Endothelial cell of umbilical vein (primary cell): ENCODE results near the gene SST. TPM values are rescaled to one million over a fixed set of nuclear protein-coding genes. Genes with fewer than 3 reads are reported as not detected.

Source experiments
- BruUV-seq: library from RNA; stranded (reverse); fragments of 400-500 nt; replicated peaks from 2 replicates; lab custom pipeline; 2021; lab: Mats Ljungman, UMichigan
- CTCF ChIA-PET: fragments of 300-600, 350-600 bp; sonication (Branson Sonifier 250); formaldehyde crosslinking; loops from one replicate; lab custom pipeline; 2021; ENCODE audit warnings: antibody characterized with exemption, inconsistent platforms; lab: Charles Lee
- POLR2A ChIA-PET: fragments of 300-600, 350-600 bp; sonication (Branson Sonifier 250); formaldehyde crosslinking; loops from one replicate; lab custom pipeline; 2021; ENCODE audit warnings: antibody characterized with exemption, inconsistent platforms; lab: Charles Lee
- DNase-seq: peaks from one replicate; pipeline ENCODE4 v3.0.0-alpha.2; 2011; ENCODE audit warnings: low read depth, low spot score
- FAIRE-seq: peaks from 2 replicates; lab custom pipeline; 2011; peaks lifted over from hg19 to GRCh38; lab: Jason Lieb, UNC
- H2AFZ ChIP-seq: 2 replicates; pipeline ENCODE4 v1.6.0; 2012; ENCODE audit warnings: low read depth, low read length, control low read depth, inconsistent platforms
- H3K27ac ChIP-seq: 2 replicates; pipeline ENCODE4 v1.5.1; 2011; ENCODE audit warnings: low read depth, mild to moderate bottlenecking, control low read depth, low read length, moderate library complexity; ENCODE audit not compliant: insufficient read depth
- H3K27me3 ChIP-seq, 2 experiments: 2 replicates each; pipeline versions ENCODE4 v1.6.0 to v1.6.1; 2011; ENCODE audit warnings: low read length in 2 of 2, mixed read lengths in 1 of 2; ENCODE audit not compliant: control insufficient read depth in 2 of 2, insufficient read depth in 2 of 2
- H3K36me3 ChIP-seq, 2 experiments: 2 replicates in 1 of 2; 3 replicates in 1 of 2; pipeline ENCODE4 v1.5.1; 2011; ENCODE audit warnings: low read length in 2 of 2, mild to moderate bottlenecking in 1 of 2, moderate library complexity in 1 of 2; ENCODE audit not compliant: control insufficient read depth in 2 of 2, insufficient read depth in 2 of 2; ENCODE audit errors: extremely low read depth in 1 of 2
- H3K4me1 ChIP-seq: 3 replicates; pipeline ENCODE4 v1.5.1; 2011; ENCODE audit warnings: mild to moderate bottlenecking, low read length; ENCODE audit not compliant: control insufficient read depth, insufficient read depth; ENCODE audit errors: extremely low read depth
- H3K4me2 ChIP-seq: 2 replicates; pipeline ENCODE4 v1.6.1; 2011; ENCODE audit warnings: low read length, control low read depth, mixed read lengths; ENCODE audit not compliant: insufficient read depth
- H3K4me3 ChIP-seq, 3 experiments: fragments of 200-600 bp in 1 of 3; sonication (generic), shearing (Covaris generic) in 1 of 3; replicated peaks in 1 of 3; 2 replicates each; pipeline ENCODE4 v1.5.1; 2011 to 2016; ENCODE audit warnings: control low read depth in 3 of 3, low read length in 3 of 3, mild to moderate bottlenecking in 2 of 3, inconsistent platforms in 1 of 3, low read depth in 1 of 3, moderate library complexity in 1 of 3; ENCODE audit not compliant: insufficient read depth in 1 of 3
- H3K79me2 ChIP-seq: 2 replicates; pipeline ENCODE4 v1.6.0; 2012; ENCODE audit warnings: low read length, inconsistent platforms; ENCODE audit not compliant: control insufficient read depth, insufficient read depth
- H3K9ac ChIP-seq: replicated peaks from 2 replicates; pipeline ENCODE3; 2011; ENCODE audit warnings: low read length, control low read depth; ENCODE audit not compliant: insufficient read depth; ENCODE audit errors: extremely low read depth
- H3K9me1 ChIP-seq: replicated peaks from 3 replicates; pipeline ENCODE4 v1.6.0; 2011; ENCODE audit warnings: mild to moderate bottlenecking, low read length; ENCODE audit not compliant: control insufficient read depth, insufficient read depth; ENCODE audit errors: extremely low read depth
- H3K9me3 ChIP-seq: replicated peaks from 2 replicates; pipeline ENCODE4 v1.5.1; 2012; ENCODE audit warnings: low read length, inconsistent platforms; ENCODE audit not compliant: control insufficient read depth, insufficient read depth
- H4K20me1 ChIP-seq: replicated peaks from 2 replicates; pipeline ENCODE3; 2011; ENCODE audit warnings: mild to moderate bottlenecking, low read length; ENCODE audit not compliant: control insufficient read depth, insufficient read depth; ENCODE audit errors: extremely low read depth
- EZH2 ChIP-seq: IDR thresholded peaks from 2 replicates; pipeline ENCODE4 v1.6.1; 2012; ENCODE audit warnings: borderline replicate concordance, low read depth, mild to moderate bottlenecking, moderate library complexity, low read length, inconsistent platforms; ENCODE audit not compliant: severe bottlenecking
- JUN ChIP-seq: IDR thresholded peaks from 2 replicates; pipeline ENCODE4 v1.6.1; 2011; ENCODE audit warnings: borderline replicate concordance, low read depth; ENCODE audit not compliant: insufficient read length, insufficient read depth
- dilution Hi-C: fragments of 300-500 bp; cut with MboI; formaldehyde crosslinking; loops from one replicate; pipeline ENCODE4 v1.15.0; 2019; ENCODE audit warnings: low sequenced_read_pairs; ENCODE audit not compliant: extremely low pct_ligation_motif_present
- intact Hi-C: fragments of 100-400 bp; cut with micrococcal nuclease; formaldehyde crosslinking; loops from one replicate; pipeline ENCODE4 v1.10.0; 2022
- polyA plus RNA-seq, 4 experiments: library from polyadenylated mRNA; depleted of rRNA in 3 of 4; stranded (reverse) in 3 of 4; unstranded in 1 of 4; fragments of >200 nt; gene quantifications; 2 replicates each; pipeline versions ENCODE4 v1.2.1 to v1.2.3, GENCODE V29; 2011 to 2012; ENCODE audit warnings: missing spikeins in 1 of 4
- total RNA-seq: library from RNA; stranded (reverse); gene quantifications from 2 replicates; pipeline ENCODE4 v1.2.3, GENCODE V29; 2021
- TF ChIP-seq, protein P1 (sequence below): IDR thresholded peaks from 2 replicates; pipeline ENCODE4 v1.6.1; 2011; ENCODE audit not compliant: insufficient read depth, insufficient read length
- TF ChIP-seq, protein P2 (sequence below), 2 donors: IDR thresholded peaks; 1 replicate in 1 of 2; 2 replicates in 1 of 2; pipeline ENCODE4 v1.5.1; 2011; ENCODE audit warnings: low read length in 2 of 2, mild to moderate bottlenecking in 2 of 2, moderate library complexity in 2 of 2, control low read depth in 1 of 2, inconsistent platforms in 1 of 2, low read depth in 1 of 2; ENCODE audit not compliant: insufficient read depth in 1 of 2; ENCODE audit errors: extremely low read depth in 1 of 2

SST gene
- total and polyA plus RNA-seq, 2 donors (not counting 3 experiments of a cell fraction or from before 2014, with no cell fraction given), result not detected

DNA sequence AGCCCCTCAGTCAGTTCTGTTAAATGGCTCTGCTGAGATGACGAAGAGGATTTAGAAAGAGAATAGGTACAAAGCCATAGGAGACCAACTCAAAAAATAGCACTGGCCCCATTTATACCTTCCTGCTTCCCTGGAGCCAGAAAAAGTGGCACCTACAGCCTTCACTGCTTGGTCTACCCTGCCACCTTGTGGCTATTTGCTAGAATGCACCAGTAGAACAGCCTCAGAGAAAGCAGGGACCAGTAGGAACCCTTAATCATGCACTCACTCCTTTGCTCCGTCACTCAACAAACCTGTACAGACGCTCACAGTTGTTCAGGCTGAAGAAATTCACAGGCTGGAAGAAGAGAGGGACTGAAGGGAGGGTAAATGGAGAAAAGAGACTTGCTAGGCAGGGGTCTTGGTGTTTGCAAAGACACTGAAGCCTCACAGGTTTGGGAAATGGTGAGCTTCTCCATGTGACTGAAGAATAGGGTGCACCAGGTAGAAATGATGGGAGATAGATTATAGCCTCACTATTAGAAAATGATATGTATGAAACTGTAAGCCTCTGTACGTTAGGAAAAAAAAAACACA, 44.3 kb upstream of the SST start:
- ChIA-PET CTCF (interaction anchor here (0.9 to 7.9 kb wide), 16 partner anchors 10 to 1100 kb away, joined by 3 to 111 read pairs (median 5); partner anchors contain the start of genes RPL39L and RTP2), POLR2A (no interaction called here)
- H3K4me1 ChIP-seq, result no peaks in the 10 kb centered on the region
- no peak overlapping the region for H3K9ac ChIP-seq
- H3K4me2 ChIP-seq, result no peak overlapping the region
- dilution Hi-C loops, result no loop called here
- intact Hi-C loops, result loop anchor here (1.0 to 2.0 kb wide), 5 partner anchors 35 to 602 kb away; no protein-coding TSS in a partner anchor
- BruUV-seq, result no TSS peak
- TF ChIP-seq, protein P1, sequence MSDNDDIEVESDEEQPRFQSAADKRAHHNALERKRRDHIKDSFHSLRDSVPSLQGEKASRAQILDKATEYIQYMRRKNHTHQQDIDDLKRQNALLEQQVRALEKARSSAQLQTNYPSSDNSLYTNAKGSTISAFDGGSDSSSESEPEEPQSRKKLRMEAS, result no peak
- TF ChIP-seq JUN (no peak), EZH2 (no peak)
- TF ChIP-seq, protein P2, sequence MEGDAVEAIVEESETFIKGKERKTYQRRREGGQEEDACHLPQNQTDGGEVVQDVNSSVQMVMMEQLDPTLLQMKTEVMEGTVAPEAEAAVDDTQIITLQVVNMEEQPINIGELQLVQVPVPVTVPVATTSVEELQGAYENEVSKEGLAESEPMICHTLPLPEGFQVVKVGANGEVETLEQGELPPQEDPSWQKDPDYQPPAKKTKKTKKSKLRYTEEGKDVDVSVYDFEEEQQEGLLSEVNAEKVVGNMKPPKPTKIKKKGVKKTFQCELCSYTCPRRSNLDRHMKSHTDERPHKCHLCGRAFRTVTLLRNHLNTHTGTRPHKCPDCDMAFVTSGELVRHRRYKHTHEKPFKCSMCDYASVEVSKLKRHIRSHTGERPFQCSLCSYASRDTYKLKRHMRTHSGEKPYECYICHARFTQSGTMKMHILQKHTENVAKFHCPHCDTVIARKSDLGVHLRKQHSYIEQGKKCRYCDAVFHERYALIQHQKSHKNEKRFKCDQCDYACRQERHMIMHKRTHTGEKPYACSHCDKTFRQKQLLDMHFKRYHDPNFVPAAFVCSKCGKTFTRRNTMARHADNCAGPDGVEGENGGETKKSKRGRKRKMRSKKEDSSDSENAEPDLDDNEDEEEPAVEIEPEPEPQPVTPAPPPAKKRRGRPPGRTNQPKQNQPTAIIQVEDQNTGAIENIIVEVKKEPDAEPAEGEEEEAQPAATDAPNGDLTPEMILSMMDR (IDR thresholded peaks at IDR 0.05; ENCODE audit: extremely low read depth in 1 of 2, insufficient read depth in 1 of 2, low read depth in 1 of 2, low read length in 2 of 2), result peak; percentile 87 to 89
- DNase-seq (peak; percentile 71), FAIRE-seq (peak; percentile 97)
- H3K9me1 ChIP-seq, result no peaks in the 10 kb centered on the region
- H3K27me3 ChIP-seq, result no peaks in the 10 kb centered on the region
- H3K9me3 ChIP-seq, result no peaks in the 10 kb centered on the region
- H2AFZ ChIP-seq, result no peak overlapping the region
- H3K79me2 ChIP-seq, result no peaks in the 10 kb centered on the region
- H3K36me3 ChIP-seq, result no peaks in the 10 kb centered on the region
- H3K27ac ChIP-seq, result no peak overlapping the region
- H4K20me1 ChIP-seq, result no peaks in the 10 kb centered on the region
- no peak overlapping the region for H3K4me3 ChIP-seq
